Measurements from ENCODE around the gene COL23A1.

COL23A1 gene

GRCh38 chr5:178531786-178532185 is 58.4 kb downstream of the COL23A1 start:
- no peak for DNase-seq (ENCODE audit: low read depth in 2 of 2)

- DNase-seq (ENCODE audit: low read depth in 2 of 2), result no peak
These were observed 59.7 kb downstream of the COL23A1 start for GRCh38 chr5:178530526-178530925.

GRCh38 chr5:178529080-178529479 is 61.1 kb downstream of the COL23A1 start:
- DNase-seq (ENCODE audit: low read depth in 2 of 2), result no peak

- DNase-seq (ENCODE audit: low read depth in 2 of 2), result no peak
These were observed 62.5 kb downstream of the COL23A1 start for GRCh38 chr5:178527458-178528307.

- DNase-seq (ENCODE audit: low read depth in 2 of 2), result no peak
These were observed 63.3 kb downstream of the COL23A1 start for GRCh38 chr5:178526773-178527457.

GRCh38 chr5:178525906-178526732 is 64.1 kb downstream of the COL23A1 start:
- DNase-seq (ENCODE audit: low read depth in 2 of 2), result no peak

GRCh38 chr5:178524093-178524882 is 65.9 kb downstream of the COL23A1 start:
- DNase-seq (ENCODE audit: low read depth in 2 of 2), result no peak

GRCh38 chr5:178522361-178522760 is 67.8 kb downstream of the COL23A1 start:
- no peak for DNase-seq (ENCODE audit: low read depth in 2 of 2)

- no peak for DNase-seq (ENCODE audit: low read depth in 2 of 2)
These were observed 69.3 kb downstream of the COL23A1 start for GRCh38 chr5:178520851-178521250.

GRCh38 chr5:178519804-178520203 is 70.4 kb downstream of the COL23A1 start:
- DNase-seq (ENCODE audit: low read depth in 2 of 2), result no peak

GRCh38 chr5:178519155-178519554 is 71.0 kb downstream of the COL23A1 start:
- no peak for DNase-seq (ENCODE audit: low read depth in 2 of 2)

- no peak for DNase-seq (ENCODE audit: low read depth in 2 of 2)
These were observed 73.5 kb downstream of the COL23A1 start for GRCh38 chr5:178516504-178517235.

- no peak for DNase-seq (ENCODE audit: low read depth in 2 of 2)
These were observed 74.3 kb downstream of the COL23A1 start for GRCh38 chr5:178515776-178516503.

GRCh38 chr5:178514851-178515418 is 75.3 kb downstream of the COL23A1 start:
- no peak for DNase-seq (ENCODE audit: low read depth in 2 of 2)

- DNase-seq (ENCODE audit: low read depth in 2 of 2), result no peak
These were observed 79.0 kb downstream of the COL23A1 start for GRCh38 chr5:178511172-178511571.

- no peak for DNase-seq (ENCODE audit: low read depth in 2 of 2)
These were observed 80.6 kb downstream of the COL23A1 start for GRCh38 chr5:178509491-178510057.

GRCh38 chr5:178507151-178507932 is 82.9 kb downstream of the COL23A1 start:
- no peak for DNase-seq (ENCODE audit: low read depth in 2 of 2)

GRCh38 chr5:178505639-178506407 is 84.4 kb downstream of the COL23A1 start:
- DNase-seq (ENCODE audit: low read depth in 2 of 2), result no peak
